ENCODE results near the gene LSM2. TPM values are rescaled to one million over a fixed set of nuclear protein-coding genes. Genes with fewer than 3 reads are reported as not detected.
"Not testable (repeated sequence)": the region's sequence is repeated elsewhere in the genome, so short reads cannot be mapped to it uniquely, and the experiment has no call there.

LSM2 gene
- total RNA-seq: 61.3 TPM

DNA sequence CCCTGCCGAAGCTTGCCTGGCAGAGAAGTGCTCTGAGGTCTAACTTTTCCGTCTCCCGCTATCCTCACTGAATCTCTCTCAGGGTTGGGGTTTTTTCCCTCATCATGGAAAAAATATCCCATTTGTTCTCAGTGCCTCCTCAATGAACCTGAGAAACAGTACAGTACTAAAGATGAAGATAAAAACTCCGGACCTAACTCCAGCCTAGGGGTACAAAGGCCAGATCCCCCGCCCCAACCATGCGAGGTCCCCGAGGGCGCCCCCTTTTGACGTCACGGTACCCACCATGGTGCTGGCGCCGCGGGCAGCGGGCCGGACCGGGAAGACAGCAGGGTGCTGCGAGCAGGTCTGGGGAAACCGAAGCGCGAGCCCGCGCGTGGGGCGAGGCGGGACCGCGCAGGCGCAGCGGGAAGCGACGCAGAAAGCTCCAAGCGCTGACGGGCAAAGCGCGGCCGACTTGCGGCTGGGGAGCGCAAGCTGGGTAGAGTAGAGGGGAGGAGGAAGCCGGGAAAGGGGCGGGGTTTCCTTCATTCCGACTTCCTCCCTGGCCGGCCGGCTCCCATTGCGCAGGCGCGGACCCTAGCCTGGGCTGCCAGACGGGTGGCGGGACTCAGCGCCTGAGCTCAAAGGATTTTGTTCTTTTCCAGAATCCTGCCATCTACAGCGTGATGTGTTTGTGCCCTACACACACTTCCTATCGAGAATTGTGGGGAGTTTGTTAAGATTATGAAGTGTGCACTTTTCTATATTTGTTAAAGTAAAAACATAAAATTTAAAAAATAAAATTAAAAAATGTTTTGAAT lies at the start of gene LSM2:
LSM2 (minus strand) TSS at position 497 of the 803 bp plus-strand sequence; CDS start at position 288, 209 bp downstream.
- no peaks in the 10 kb centered on the region for H3K9me3 ChIP-seq
- TF ChIP-seq, protein P1, sequence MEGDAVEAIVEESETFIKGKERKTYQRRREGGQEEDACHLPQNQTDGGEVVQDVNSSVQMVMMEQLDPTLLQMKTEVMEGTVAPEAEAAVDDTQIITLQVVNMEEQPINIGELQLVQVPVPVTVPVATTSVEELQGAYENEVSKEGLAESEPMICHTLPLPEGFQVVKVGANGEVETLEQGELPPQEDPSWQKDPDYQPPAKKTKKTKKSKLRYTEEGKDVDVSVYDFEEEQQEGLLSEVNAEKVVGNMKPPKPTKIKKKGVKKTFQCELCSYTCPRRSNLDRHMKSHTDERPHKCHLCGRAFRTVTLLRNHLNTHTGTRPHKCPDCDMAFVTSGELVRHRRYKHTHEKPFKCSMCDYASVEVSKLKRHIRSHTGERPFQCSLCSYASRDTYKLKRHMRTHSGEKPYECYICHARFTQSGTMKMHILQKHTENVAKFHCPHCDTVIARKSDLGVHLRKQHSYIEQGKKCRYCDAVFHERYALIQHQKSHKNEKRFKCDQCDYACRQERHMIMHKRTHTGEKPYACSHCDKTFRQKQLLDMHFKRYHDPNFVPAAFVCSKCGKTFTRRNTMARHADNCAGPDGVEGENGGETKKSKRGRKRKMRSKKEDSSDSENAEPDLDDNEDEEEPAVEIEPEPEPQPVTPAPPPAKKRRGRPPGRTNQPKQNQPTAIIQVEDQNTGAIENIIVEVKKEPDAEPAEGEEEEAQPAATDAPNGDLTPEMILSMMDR (IDR thresholded peaks at IDR 0.05): peak in 2 of 3 experiments; percentile 24 to 30
- H3K27me3 ChIP-seq: no peaks in the 10 kb centered on the region
- peaks cover 2 to 8% of the 10 kb centered on the region in 2 donors for H3K36me3 ChIP-seq
- intact Hi-C loops (cut with DNase I): loop anchor here (1.0 kb wide), 2 partner anchors 10 to 28 kb away; no protein-coding TSS in a partner anchor
- DNase-seq (ENCODE audit: low spot score in 2 of 2): peak; percentile 90 to 99
- peak within 1 kb of the TSS; percentile 79 to 82 for H3K4me3 ChIP-seq
- H3K4me1 ChIP-seq: peaks cover 0 to 15% of the 10 kb centered on the region in 2 donors
- H3K27ac ChIP-seq: peak within 1 kb of the TSS; percentile 95 to 96

DNA sequence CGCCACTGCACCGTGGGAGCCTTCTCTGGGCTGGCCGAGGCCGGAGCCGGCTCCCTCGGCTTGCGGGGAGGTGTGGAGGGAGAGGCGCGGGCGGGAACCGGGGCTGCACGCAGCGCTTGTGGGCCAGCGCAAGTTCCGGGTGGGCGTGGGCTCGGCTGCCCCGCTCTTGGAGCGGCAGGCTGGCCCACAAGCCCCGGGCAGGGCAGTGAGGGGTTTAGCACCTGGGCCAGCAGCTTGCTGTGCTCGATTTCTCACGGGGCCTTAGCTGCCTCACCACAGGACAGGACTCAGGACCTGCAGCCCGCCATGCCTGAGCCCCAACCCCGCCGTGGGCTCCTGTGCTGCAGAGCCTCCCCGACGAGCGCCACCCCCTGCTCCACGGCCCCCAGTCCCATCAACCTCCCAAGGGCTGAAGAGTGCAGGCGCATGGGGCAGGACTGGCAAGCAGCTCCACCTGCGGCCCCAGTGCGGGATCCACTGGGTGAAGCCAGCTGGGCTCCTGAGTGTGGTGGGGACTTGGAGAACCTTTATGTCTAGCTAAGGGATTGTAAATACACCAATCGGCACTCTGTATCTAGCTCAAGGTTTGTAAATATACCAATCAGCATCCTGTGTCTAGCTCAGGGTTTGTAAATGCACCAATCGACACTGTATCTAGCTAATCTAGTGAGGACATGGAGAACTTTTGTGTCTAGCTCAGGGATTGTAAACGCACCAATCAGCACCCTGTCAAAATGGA lies 45.4 kb upstream of the LSM2 start:
- H3K9me3 ChIP-seq; H3K36me3 ChIP-seq; H3K27me3 ChIP-seq; H3K27ac ChIP-seq; H3K4me1 ChIP-seq; intact Hi-C loops (cut with DNase I); H3K4me3 ChIP-seq; DNase-seq (ENCODE audit: low spot score in 2 of 2): not testable (repeated sequence)

DNA sequence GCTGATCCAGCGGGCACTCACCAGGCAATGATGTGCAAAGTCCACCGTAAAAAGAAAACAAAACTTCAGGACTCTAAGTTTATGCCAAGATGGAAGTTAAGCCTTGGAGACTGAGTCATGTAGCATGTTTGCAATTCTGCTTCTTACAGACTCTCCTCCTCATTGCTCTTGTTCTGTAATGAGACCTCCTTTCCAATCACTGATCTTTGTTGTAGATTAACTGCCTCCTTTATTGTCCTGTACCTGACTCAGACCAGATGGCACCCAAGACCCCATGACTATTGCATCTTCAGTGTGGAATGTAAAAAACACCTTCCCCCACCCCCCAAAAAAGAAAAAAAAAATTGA lies 44.7 kb upstream of the LSM2 start:
- intact Hi-C loops (cut with DNase I): no loop called here
- no peak overlapping the region for H3K27ac ChIP-seq

DNA sequence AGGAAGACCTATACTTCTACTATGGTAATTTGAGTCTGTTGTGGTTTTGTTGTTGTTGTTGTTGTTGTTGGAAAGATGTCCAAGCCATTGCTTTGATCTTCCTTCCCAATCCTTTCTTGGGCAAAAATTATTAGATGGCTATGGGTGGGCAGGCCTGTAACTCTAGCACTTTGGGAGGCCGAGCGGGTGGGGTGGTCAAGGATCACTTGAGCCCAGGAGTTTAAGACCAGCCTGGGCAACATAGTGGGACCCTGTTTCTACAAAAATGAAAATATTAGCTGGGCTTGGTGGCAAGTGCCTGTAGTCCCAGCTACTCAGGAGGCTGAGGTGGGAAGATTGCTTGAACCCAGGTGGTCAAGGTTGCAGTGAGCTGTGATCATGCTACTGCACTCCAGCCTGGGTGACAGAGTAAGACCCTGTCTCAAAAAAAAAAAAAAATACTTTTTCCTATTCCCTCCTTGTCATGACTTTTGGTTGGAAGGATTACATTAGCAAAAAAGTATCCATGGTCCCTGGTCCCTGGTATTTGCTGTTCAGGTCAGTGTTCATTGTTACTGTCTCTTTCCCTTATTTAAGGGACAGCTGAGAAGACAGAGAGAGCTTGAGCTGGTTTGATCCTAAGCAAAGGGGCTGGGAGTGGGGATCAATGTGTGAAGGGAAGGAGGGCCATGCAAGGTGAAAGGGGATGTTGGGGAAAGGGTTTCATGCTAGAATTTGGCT lies 44.2 kb upstream of the LSM2 start:
- TF ChIP-seq, protein P1 (IDR thresholded peaks at IDR 0.05): no peak
- Histone ChIP-seq H3K36me3 (no peaks in the 10 kb centered on the region), H3K27ac (no peak overlapping the region), H3K9me3 (no peaks in the 10 kb centered on the region), H3K4me1 (no peaks in the 10 kb centered on the region), H3K27me3 (no peaks in the 10 kb centered on the region), H3K4me3 (no peak overlapping the region)
- no peak for DNase-seq (ENCODE audit: low spot score in 2 of 2)
- intact Hi-C loops (cut with DNase I): no loop called here

More for the DNA sequence above, 44.7 kb upstream of the LSM2 start:
- Histone ChIP-seq H3K4me1 (no peaks in the 10 kb centered on the region), H3K27me3 (no peaks in the 10 kb centered on the region), H3K9me3 (no peaks in the 10 kb centered on the region), H3K36me3 (no peaks in the 10 kb centered on the region), H3K4me3 (no peak overlapping the region)
- DNase-seq (ENCODE audit: low spot score in 2 of 2): no peak
- TF ChIP-seq, protein P1 (IDR thresholded peaks at IDR 0.05): no peak

DNA sequence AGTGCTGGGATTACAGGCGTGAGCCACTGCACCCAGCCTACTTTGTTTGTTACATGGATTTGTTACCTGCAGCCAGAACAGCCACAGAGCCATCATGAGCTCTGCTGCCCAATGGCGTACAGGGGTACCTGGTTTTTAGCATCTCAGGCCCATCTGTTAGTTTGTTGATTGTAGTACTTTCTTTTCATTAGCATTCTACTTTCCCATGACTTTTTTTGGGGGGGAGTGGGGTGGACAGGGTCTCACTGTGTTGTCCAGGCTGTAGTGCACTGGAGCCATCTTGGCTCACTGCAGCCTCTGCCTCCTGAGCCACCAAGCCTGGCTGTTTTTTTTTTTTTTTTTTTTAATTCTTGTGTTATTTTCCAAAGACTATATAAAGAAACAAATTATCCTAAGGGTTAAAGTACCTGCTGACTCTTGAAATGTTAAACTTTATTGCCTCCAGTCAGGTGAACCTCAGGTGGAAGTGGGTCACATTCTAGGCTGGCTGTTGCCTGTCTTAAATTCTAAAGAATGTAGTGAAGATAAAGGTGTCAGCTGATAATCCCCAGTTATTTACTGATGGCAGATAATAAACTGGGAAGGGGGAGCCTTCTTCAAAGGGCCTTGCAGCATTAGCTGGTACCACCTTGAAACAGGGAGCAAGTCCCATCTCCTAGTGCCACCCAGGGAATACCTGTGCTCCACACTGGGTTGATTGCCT lies 40.7 kb upstream of the LSM2 start:
- H3K27ac ChIP-seq: no peak overlapping the region
- intact Hi-C loops (cut with DNase I): no loop called here
- no peaks in the 10 kb centered on the region for H3K4me1 ChIP-seq
- no peaks in the 10 kb centered on the region for H3K9me3 ChIP-seq
- H3K36me3 ChIP-seq: no peaks in the 10 kb centered on the region
- no peaks in the 10 kb centered on the region for H3K27me3 ChIP-seq
- TF ChIP-seq, protein P1 (IDR thresholded peaks at IDR 0.05): no peak
- no peak overlapping the region for H3K4me3 ChIP-seq
- no peak for DNase-seq (ENCODE audit: low spot score in 2 of 2)

Measured in ascending aorta (tissue), 2 donors.